Stimulated activated CD8-positive, alpha-beta memory T cell treated with anti-CD3 and anti-CD28 coated beads, Interleukin-7, amount 100 ng/mL, for 48 hours (primary cell): ENCODE measurements around the gene ARSI.

Experiments used
- DNase-seq, 2 donors: peaks; one replicate each; pipeline ENCODE4 v3.0.0-alpha.2; 2020; ENCODE audit warnings: low read depth in 1 of 2; ENCODE audit errors: extremely low read depth in 1 of 2

ARSI gene

GRCh38 chr5:150309101-150309885 is 6.6 kb upstream of the ARSI start:
- no peak for DNase-seq

GRCh38 chr5:150307617-150308426 is 5.1 kb upstream of the ARSI start:
- DNase-seq: no peak

GRCh38 chr5:150306775-150307174 is 4.1 kb upstream of the ARSI start:
- DNase-seq: no peak

- DNase-seq: no peak
These were observed 2.9 kb upstream of the ARSI start for GRCh38 chr5:150305557-150305956.

- no peak for DNase-seq
These were observed 2.4 kb upstream of the ARSI start for GRCh38 chr5:150305095-150305494.

- no peak for DNase-seq
These were observed 1.9 kb upstream of the ARSI start for GRCh38 chr5:150304481-150305081.

GRCh38 chr5:150303660-150304386 is 1.1 kb upstream of the ARSI start:
- no peak for DNase-seq

- no peak for DNase-seq
These were observed 438 bp upstream of the ARSI start for GRCh38 chr5:150303070-150303615.

GRCh38 chr5:150301901-150302300 is 804 bp downstream of the ARSI start:
- no peak for DNase-seq

GRCh38 chr5:150301170-150301505 is 1.6 kb downstream of the ARSI start:
- DNase-seq: no peak

GRCh38 chr5:150300496-150301169 is 2.1 kb downstream of the ARSI start:
- DNase-seq: no peak

- no peak for DNase-seq
These were observed 3.0 kb downstream of the ARSI start for GRCh38 chr5:150299571-150300327.

GRCh38 chr5:150298701-150299451 is 3.8 kb downstream of the ARSI start:
- no peak for DNase-seq

- DNase-seq: no peak
These were observed 4.6 kb downstream of the ARSI start for GRCh38 chr5:150297934-150298595.

- no peak for DNase-seq
These were observed 5.3 kb downstream of the ARSI start for GRCh38 chr5:150297236-150297890.

GRCh38 chr5:150296496-150296895 is 6.2 kb downstream of the ARSI start:
- DNase-seq: no peak

GRCh38 chr5:150295741-150296486 is 6.8 kb downstream of the ARSI start:
- no peak for DNase-seq
